ENCODE measurements around the gene CDT1. TPM values are rescaled to one million over a fixed set of nuclear protein-coding genes. Genes with fewer than 3 reads are reported as not detected.

CDT1 gene
- total and polyA plus RNA-seq, 10 donors, result 1.00 to 17.2 (median 3.6) TPM

GRCh38 chr16:88783391-88784073, 20.1 kb upstream of the CDT1 start:
- H3K9me3 ChIP-seq, result no peaks in the 10 kb centered on the region
- peak overlapping the region; percentile 70 to 88 (median 81) for H3K4me3 ChIP-seq
- H3K27ac ChIP-seq, result peak overlapping the region; percentile 74 to 97 (median 92)
- intact Hi-C loops (cut with DNase I; ENCODE audit: low total_unique reads), result loop anchor here (2.0 kb wide), 1 partner anchor 47 kb away; no protein-coding TSS in a partner anchor
- no peaks in the 10 kb centered on the region for H3K27me3 ChIP-seq (replicated peaks in 1 of 7)
- TF ChIP-seq POLR2AphosphoS5 (IDR thresholded peaks at IDR 0.05) (peak; percentile 14 to 86 (median 82)), POLR2A (IDR thresholded peaks at IDR 0.05) (no peak)
- 5 to 18% (median 8%) methylated on average over 19 to 27 of the region's 27 CpGs for WGBS, 5 donors
- DNase-seq, result peak; percentile 81
- H3K4me1 ChIP-seq, result peaks cover 45 to 70% (median 63%) of the 10 kb centered on the region in 6 donors
- H3K36me3 ChIP-seq, result no peaks in the 10 kb centered on the region

GRCh38 chr16:88784074-88784855, 19.3 kb upstream of the CDT1 start:
- Histone ChIP-seq H3K4me3 (peak overlapping the region; percentile 70 to 88 (median 81)), H3K4me1 (peaks cover 42 to 63% (median 58%) of the 10 kb centered on the region in 6 donors), H3K27me3 (replicated peaks in 1 of 7) (no peaks in the 10 kb centered on the region), H3K36me3 (no peaks in the 10 kb centered on the region), H3K27ac (peak overlapping the region; percentile 74 to 97 (median 92)), H3K9me3 (no peaks in the 10 kb centered on the region)
- intact Hi-C loops (cut with DNase I; ENCODE audit: low total_unique reads), result loop anchor here (2.0 kb wide), 1 partner anchor 47 kb away; no protein-coding TSS in a partner anchor
- TF ChIP-seq POLR2A (IDR thresholded peaks at IDR 0.05) (no peak), CTCF (IDR thresholded peaks at IDR 0.05 in 8 of 11, conservative IDR thresholded peaks at IDR 0.05 in 3 of 11) (peak; percentile 23 to 70 (median 55)), POLR2AphosphoS5 (IDR thresholded peaks at IDR 0.05) (peak; percentile 45 to 70 (median 69))
- DNase-seq, result peak; percentile 89
- WGBS, 5 donors, result 1 to 2% (median 1%) methylated on average over 22 to 74 of the region's 74 CpGs

- no peak for DNase-seq
- H3K4me1 ChIP-seq, result peaks cover 42 to 63% (median 58%) of the 10 kb centered on the region in 6 donors
These were observed 18.8 kb upstream of the CDT1 start for GRCh38 chr16:88784856-88785105.

More at GRCh38 chr16:88784856-88785105, 18.8 kb upstream of the CDT1 start:
- Histone ChIP-seq H3K9me3 (no peaks in the 10 kb centered on the region), H3K27me3 (replicated peaks in 1 of 7) (no peaks in the 10 kb centered on the region), H3K36me3 (no peaks in the 10 kb centered on the region), H3K4me3 (peak overlapping the region; percentile 70 to 88 (median 81)), H3K27ac (peak overlapping the region; percentile 74 to 97 (median 92))
- TF ChIP-seq POLR2A (IDR thresholded peaks at IDR 0.05) (no peak), CTCF (IDR thresholded peaks at IDR 0.05 in 8 of 11, conservative IDR thresholded peaks at IDR 0.05 in 3 of 11) (no peak), POLR2AphosphoS5 (IDR thresholded peaks at IDR 0.05) (no peak)
- intact Hi-C loops (cut with DNase I; ENCODE audit: low total_unique reads), result loop anchor here (2.0 kb wide), 1 partner anchor 48 kb away; no protein-coding TSS in a partner anchor
- WGBS, 5 donors, result 0 to 1% (median 1%) methylated on average over 11 to 32 of the region's 32 CpGs; no CpG with 5 or more reads in 2 of the 5 donors

Measured in spleen (tissue), 11 donors.